ENCODE results near the gene RFPL2.

RFPL2 gene

DNA sequence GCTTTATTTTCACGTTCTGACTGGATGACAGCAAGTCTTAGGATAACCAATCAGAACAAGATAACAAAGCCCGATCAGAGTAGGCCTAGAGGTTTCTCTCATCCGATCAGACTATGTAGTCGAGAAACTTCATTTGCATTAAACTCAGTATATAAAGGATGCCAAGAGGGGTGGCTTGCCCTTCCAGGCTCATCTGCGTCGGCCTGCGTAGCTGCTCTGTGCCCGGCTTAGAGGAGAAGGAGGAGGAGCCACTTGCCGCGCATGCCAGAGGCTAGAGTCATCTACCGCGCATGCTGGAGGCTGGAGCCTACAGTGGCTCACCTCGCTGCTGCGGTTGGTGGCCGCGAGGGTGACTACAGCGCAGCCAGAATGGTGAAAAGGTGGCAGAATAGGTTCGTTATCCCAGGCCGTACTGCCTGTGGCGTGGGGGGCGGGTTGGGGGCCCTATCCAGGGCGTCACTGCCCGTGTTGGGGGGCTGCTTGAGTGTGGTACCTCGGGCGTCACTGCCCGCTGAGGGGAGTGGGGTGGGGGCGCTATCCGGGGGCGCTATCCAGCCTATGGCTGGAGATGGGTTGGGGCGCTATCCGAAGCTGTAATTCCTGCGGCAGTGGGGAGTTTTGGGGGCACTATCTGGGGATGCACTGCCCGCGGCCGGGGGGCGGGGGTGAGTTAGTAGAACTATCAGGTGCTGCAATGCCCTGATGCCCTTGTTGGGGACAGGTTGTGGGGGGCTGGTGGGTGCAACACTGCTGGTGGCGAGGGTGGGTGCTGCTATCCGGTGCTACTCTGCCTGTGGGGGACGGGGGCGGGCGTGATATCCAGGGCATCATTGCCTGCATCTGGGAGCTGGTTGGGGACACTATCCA lies at the start of gene RFPL2:
RFPL2 (minus strand) TSS at position 218 of the 867 bp plus-strand sequence. CDS start 2,622 bp downstream, outside the sequence.
- no peak for DNase-seq

DNA sequence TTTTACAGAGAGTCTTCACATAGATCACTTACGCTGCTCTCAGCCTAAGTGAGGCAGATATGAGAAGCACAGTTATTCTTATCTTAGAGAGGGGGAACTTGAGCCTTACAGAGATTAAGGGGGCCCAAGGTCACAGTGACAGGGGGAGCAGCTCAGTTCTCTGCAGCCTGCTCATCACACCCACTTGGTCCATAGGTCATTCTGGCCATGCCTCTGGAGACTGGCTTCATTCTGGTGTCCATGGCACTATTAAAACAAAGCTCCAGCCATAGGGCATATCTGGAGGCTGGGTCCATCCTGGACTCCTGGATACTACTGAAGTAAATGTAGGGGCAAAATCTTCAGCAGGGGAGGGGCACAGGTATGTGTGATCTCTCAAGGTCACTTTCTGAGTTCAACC lies 44.4 kb upstream of the RFPL2 start:
- DNase-seq: no peak

DNA sequence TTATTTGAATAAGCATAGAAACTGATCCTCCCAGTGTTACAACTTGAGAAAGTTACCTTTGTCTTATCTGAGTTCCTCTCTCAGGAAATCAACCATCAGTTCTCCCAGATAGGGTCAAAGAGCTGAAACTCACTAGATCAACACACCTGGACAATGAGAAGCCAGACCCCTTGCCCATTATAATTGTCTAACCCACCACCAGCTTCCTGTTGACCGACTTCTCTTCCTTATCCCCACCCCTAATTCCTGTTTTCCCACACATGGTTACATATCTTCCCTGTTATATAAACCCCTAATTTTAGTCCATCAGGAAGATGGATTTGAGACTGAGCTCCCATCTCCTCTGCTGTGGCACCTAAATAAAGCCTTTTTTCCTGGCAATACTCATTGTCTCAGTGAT lies 43.4 kb upstream of the RFPL2 start:
- DNase-seq: no peak

DNA sequence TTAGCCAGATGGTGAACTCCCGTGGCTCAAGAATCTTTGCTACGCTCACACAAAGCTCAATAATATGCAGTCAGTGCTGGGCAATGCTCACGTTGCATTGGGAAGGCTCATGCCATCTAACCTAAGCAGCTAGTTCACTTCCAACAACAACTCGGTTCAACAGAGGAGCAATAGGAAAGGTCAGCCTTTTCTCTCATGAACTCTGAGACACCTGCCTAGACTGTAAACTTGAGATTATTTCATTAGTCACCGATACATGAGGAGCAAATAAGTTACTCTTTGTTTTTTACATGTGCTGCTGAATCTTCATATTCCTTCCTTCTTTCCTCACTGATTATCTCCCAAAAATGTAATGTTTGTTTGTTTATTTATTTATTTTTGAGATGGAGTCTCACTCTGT lies 41.3 kb upstream of the RFPL2 start:
- no peak for DNase-seq

DNA sequence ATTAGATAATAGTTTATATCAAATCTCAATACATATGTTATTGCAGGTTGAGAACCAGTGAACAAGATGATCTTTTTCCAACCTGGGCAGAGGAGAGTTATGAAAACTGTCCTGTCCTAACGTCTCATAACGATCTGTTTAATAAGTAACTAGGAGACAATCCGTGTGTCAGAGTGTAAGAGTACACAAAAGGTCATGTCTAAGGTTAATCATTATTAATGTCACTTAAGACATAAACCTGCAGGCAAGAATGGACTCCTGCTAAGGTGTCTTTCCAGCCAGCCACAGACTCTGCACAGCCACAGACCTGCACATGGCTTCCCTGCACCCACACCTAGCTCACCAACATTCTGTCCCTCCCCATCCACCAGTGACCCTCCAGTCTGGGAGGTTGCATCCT lies 40.2 kb upstream of the RFPL2 start:
- no peak for DNase-seq

DNA sequence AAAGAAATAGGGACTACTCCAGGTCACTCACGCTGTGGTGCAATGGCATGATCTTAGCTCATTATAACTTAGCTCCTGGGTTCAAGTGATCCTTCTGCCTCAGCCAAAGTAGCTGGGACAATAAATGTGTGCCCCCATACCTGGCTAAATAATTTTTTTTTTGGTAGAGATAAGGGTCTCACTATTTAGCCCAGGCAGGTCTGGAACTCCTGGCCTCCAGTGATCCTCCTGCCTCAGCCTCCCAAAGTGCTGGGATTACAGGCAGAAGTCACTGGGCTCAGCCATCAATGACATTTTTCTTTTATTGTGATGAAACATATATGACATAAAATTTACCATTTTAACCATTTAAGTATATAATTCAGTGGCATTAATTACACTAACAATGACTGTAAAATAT lies 39.7 kb upstream of the RFPL2 start:
- DNase-seq: no peak

DNA sequence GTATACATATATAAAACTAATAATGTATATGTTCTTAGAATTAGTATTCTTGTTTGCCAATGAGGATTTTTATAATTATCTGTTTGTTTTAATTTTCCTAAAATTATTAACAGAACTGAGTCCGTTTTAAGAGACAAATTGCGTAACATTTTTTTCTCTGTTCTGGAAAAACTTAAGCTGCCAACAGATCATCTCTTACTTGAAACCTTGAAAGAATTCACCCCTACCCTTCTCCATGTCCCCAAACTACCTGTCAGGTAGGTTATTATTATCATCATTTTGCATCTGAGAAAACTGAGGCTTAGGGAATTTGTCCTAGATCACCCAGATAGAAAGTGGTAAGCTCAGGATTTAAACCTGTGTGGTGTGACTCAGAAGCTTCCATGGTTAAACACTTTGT lies 35.6 kb upstream of the RFPL2 start:
- DNase-seq: no peak

DNA sequence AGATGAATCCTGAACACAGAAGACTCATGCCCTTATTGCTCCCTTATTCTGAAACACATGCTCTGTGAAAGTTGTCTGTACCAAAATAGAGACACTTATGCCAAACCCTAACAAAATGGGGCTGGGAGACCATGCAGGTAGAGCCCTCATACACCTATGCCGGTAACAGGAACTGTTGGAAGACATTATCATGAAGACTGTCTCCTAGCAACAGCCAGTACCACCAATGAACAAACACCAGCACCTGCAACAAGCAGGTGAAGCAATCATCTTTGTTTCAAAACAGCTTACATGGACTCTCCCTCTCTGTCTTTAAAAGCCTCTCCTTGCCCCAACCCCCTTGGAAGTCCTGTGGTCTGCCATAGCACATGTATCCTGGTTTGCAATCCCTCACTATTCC lies 33.0 kb upstream of the RFPL2 start:
- no peak for DNase-seq

DNA sequence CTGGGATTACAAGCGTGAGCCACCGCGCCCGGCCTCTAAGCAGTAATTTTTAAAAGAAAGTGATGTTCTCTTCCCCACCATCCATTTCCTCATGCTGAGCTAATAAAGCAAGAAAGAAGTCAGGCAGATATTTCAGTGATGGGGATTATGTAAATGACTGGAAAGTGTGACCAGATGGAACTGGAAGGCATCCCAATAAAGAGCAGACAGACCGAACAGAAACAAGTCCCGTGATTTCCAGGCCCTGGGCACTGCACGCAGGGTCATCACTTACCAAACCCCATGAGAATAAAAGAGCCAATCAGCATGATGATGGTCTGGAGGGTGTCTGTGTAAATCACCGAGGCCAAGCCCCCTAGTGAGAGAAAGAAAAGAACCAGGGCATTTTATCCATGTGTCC lies 32.1 kb upstream of the RFPL2 start:
- DNase-seq: no peak

DNA sequence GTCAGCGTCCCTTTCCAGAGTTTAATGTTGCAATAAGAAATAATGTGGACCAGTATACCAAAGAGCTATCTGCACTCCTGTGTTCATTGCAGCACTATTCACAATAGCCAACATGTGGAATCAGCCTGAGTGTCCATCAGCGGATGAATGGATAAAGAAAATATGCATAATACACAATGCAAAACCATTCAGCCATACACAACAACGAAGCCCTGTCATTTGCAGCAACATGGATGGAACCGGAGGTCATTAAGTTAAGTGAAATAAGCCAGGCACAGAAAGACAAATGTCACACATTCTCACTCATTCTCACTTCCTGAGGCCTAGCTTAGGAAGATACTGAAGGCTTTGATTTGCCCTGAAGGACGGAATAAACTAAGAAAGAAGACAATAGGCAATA lies 28.2 kb upstream of the RFPL2 start:
- DNase-seq: no peak

DNA sequence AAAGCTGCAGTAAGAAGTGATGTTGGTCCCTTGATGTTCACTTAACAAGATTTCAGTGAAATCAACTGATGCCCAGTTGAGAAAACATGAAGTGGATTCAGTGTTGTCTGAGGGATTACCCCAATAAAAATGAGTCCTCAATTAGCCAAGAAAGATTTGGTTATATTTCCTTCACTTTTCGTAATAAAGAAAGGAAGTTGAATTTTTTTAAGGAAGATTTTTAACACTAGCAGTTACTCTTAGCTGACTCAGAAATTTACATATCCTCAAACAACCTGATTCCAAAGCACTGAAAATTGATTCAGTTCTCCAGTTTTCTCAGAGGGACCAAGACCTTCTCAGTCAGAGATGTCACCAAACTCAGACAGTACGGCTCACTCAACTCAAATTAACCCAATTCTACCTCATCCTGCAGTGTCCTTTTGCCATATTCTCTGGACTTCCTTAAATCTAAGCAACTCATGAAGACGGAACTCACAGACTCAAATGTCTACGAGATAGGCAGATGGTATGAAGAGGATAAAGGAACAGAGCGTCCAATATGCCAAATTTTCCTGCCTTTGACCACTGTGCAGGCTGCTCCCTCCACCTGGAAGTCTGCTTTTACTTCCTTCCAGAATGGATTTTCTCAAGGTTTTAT lies 27.4 kb upstream of the RFPL2 start:
- no peak for DNase-seq

DNA sequence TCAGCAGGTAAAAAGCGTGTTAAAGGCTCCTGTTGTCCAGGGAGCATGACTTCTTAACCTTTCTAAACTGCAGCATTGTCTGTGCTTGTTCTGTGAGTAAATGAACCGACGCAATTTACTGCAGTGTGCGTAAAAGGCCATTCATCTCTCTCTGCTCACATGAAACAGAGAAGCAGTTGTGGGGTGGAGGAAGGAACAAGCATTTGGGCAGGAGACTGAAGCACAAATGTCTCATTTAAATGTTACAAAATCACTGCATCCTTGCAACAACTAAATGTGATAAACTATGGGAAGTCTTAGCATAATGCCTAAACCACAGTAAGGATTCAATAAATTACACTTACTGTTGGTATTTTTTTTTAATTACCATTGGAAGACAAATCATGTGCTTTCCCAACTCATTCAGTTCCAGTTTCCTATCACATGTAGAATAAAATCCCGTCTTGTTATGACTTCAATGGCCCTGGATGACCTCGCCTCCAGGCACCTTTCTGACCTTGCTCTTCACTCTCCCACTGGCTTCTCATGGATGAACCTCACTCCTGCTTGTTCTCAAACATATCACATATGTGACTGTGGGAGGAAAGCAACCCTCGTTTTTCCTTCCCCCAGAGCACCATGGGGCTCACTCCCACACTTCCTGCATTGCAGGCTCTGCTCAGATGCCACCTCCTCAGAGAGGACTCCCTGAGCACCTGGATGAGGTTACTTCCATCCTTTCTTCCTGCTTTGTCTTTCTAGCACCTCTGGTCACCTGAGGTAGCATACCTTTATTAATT lies 21.6 kb upstream of the RFPL2 start:
- DNase-seq: no peak

DNA sequence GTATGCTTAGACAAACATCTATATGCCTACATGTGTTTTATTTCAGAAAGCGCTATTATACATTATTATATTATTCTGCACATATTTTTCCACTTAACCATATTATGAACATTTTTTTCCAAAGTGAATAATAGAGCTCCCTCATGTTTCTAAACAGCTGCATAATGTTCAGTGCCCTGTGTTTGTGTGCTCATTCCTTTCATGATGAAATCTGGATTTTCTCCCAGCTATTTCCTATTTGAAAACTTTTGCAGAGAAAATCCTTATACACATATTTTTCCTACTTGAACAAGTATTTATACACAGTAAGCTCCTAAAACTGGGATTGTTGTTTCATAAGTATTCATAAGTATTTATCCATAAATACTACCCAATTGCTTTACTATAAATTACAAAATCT lies 18.1 kb upstream of the RFPL2 start:
- DNase-seq: no peak

DNA sequence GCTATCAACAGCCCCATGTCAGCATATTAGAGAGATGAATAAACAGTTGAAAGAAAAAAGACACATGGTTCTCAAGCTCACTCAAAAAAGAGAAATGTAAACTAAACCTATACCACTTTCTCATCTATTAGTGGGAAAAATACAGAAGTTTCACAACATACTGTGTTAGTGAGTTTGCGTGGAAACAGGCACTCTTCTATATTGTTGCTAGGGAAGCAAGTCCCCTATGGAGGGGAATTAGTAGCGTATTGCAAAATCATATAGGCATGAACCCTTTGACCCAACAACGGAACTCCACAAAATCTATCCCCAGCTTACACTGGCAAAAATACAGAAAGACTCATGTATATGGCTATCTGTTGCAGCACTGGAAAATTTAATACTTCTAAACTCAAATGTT lies 14.2 kb upstream of the RFPL2 start:
- no peak for DNase-seq

DNA sequence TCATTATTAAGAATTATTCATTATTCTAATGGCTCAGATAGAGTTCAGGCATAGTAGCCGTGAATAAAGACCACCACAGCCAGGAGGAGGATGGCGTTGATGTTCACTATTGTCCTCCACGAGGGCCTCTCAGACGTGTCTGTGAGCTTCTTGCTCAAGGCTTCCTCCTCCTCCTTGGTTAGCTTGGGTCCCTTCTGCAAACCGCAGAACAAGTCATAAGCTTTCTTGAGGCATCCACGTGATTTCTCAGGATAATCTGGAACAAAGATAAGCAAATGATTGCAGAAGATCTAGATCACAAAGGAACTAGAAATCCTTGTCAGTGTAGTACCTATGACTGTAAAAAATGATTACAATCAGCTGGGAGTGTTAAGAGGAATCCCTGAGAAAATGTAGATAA lies 13.6 kb upstream of the RFPL2 start:
- DNase-seq: no peak

DNA sequence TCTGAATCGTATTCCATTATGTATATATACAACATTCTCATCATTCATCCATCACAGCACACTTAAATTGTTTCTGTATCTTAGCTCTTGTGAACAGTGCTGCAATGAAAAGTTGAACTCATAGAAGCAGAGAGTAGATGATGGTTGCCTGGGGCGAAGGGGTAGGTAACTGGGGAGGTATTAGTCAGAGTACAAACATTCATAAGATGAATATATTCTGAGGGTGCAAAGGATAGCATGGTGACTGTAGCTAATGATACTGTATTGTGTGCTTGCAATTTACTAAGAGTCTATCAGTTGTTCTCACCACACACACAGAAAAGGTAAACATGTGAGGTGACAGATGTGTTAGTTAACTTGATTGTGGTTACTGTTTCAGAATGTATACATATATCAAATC lies 12.6 kb upstream of the RFPL2 start:
- DNase-seq: no peak

DNA sequence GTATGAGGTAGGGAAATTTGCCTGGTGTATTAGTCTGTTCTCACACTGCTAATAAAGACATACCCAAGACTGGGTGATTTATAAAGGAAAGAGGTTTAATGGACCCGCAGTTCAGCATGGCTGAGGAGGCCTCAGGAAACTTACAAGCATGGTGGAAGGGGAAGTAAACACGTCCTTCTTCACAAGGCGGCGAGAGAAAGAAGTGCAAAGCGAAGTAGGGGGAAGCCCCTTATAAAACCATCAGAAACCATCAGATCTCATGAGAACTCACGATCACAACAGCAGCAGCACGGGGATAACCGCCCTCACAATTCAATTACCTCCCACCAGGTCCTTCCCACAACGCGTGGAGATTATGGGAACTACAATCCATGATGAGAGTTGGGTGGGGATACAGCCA lies 12.0 kb upstream of the RFPL2 start:
- DNase-seq: no peak

DNA sequence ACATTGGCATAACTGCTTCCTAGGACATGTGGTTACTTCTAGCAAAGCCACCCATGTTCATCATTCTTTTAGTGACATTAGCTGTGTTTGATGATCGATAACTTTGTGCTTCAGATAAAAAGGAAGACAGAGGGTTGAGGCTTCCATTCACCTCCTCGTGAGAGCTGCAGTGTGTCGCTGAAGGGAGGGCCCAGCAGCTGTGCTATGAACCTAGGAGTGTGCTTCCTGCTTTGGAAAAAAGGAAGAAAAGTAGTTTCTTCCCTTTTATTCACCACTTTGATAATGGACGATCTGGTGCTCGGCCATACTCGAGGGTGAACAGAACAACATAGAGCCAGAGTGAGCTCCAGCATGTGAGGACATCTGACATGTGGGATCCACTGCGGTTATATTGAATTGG lies 6.1 kb upstream of the RFPL2 start:
- DNase-seq: no peak

DNA sequence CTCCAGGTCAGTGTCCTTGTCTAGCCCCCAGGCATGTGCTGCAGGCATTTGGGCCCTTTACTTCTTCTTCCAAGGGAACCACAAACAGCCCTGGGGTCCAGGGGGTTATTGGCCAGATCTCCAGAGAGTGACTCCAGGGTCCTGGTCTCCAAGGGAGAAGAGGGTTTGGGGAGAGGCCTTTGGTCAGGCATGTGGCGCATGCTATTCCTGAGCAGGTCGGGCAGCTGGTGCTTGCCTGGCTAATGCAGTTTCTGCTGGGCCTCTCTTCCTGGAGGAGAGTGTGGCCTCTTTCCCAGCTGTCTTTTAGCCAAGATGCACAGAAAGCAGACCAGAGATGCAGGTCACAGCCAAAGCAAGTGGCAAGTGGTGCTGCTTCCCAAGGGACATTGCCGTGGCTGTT lies 3.8 kb upstream of the RFPL2 start:
- no peak for DNase-seq

DNA sequence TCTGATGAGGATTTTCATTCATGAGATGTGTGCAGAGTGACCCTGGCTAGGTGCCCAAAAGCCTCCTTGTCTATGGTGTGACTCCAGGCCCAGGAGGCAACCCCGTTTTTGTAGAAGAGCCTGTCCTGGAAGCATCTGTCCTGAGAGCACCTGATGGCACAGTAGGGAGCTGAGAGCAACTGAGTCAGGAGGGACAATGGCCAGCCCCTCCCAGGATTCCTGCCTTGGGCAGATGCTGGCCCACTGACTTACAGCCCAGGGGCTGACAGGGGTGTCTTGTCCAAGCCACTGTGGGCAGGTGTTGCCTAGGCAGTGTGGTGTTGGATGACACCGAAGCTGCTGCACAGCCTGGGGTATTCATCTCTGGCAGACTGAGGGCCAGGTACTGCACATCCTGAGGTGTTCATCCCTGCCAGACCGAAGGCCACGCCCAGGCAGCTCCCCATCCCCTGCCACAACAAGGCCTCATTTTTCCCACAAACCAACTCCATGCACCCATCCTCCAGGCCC lies 3.2 kb upstream of the RFPL2 start:
- DNase-seq: no peak

DNA sequence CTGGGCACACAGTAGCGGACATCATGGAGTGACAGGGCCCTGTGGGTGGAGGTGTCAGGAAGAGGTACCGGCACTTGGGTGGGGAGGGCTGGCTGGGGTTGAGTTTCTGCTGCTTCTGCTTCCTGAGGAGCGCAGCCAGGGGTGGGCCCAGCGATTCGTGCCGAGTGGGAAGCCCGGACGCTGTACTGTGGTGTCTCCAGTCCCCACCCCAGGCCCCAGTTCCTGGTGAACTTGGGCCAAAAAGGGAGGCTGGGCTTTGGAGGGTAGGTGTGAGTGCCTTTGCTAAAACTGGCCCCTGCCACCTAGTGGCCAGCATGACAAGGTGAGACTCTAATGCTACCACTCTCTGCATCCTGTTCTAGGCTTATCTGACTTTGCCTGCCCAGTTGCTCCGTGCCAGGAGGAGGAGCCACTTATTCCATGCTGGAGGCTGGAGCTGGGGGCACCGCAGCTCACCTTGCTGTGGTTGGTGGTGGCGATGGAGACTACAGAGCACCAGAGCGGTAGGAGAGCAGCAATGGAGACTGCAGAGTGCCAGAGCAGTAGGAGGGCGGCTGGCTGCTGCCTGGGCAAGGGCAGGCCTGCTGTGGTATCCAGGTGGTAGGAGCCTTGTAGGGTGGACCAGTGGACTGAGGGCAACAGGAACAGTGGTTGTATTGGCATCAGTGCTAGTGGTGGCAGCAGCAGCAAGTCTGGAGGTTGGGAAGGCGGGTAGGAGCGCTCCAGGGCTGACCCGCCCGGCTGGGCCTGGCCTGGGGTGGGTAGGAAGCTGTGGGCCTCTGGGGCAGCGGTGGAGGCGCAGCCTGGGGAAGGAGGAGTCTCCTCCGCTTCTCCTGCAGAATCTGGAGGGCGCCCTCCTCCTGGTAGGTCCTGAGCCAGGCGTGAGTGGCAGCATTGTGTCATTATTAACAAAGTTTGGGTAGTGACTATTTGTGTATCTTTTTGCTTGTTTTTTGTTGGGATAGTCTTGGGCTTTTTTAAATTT lies 2.2 kb upstream of the RFPL2 start:
- peak; percentile 28 for DNase-seq
